MG63 (cell line): ENCODE measurements around the gene NDUFB7. TPM values are rescaled to one million over a fixed set of nuclear protein-coding genes. Genes with fewer than 3 reads are reported as not detected.
A peak's percentile ranks its signal among the peaks of the same experiment; 100 is the strongest.
"Not testable (repeated sequence)": the region's sequence is repeated elsewhere in the genome, so short reads cannot be mapped to it uniquely, and the experiment has no call there.

Source experiments
- DNase-seq: peaks from one replicate; pipeline ENCODE4 v3.0.0-alpha.2; 2020
- H3K27me3 ChIP-seq: fragments of 250-450 bp; sonication (Bioruptor Pico); 2 replicates; pipeline ENCODE4 v1.5.1; 2020; ENCODE audit warnings: mild to moderate bottlenecking, moderate library complexity
- H3K36me3 ChIP-seq: fragments of 250-450 bp; sonication (Bioruptor Pico); 2 replicates; pipeline ENCODE4 v1.5.1; 2020; ENCODE audit warnings: mild to moderate bottlenecking, moderate library complexity
- H3K4me3 ChIP-seq: fragments of 250-450 bp; sonication (Bioruptor Pico); 2 replicates; pipeline ENCODE4 v1.5.1; 2020; ENCODE audit warnings: mild to moderate bottlenecking, moderate library complexity
- H3K9me3 ChIP-seq: fragments of 250-450 bp; sonication (Bioruptor Pico); 2 replicates; pipeline ENCODE4 v1.5.1; 2020; ENCODE audit warnings: mild to moderate bottlenecking, moderate library complexity
- total RNA-seq: library from RNA; depleted of rRNA; stranded (reverse); fragments of >200 nt; shearing (Covaris generic); gene quantifications from 2 replicates; pipeline ENCODE4 v1.2.3, GENCODE V29; 2014; ENCODE audit warnings: low replicate concordance

Gene NDUFB7
- total RNA-seq, 1 experiment from 2014 or later, result 678 TPM

- H3K9me3 ChIP-seq, result no peaks in the 10 kb centered on the region
- H3K27me3 ChIP-seq, result no peaks in the 10 kb centered on the region
- no peak overlapping the region; the same call in 1 of the 2 replicates for H3K4me3 ChIP-seq
- peaks cover 42% of the 10 kb centered on the region for H3K36me3 ChIP-seq
- no peak for DNase-seq
Measured at GRCh38 chr19:14561249-14561648, 10.6 kb downstream of the NDUFB7 start.

- no peak for DNase-seq
- H3K27me3 ChIP-seq, result no peaks in the 10 kb centered on the region
- H3K9me3 ChIP-seq, result no peaks in the 10 kb centered on the region
- H3K36me3 ChIP-seq, result peaks cover 37% of the 10 kb centered on the region
- H3K4me3 ChIP-seq, result no peak overlapping the region
Measured at GRCh38 chr19:14560776-14561108, 11.1 kb downstream of the NDUFB7 start.

GRCh38 chr19:14559916-14560775, 11.7 kb downstream of the NDUFB7 start:
- peak; percentile 73 for DNase-seq
- no peak overlapping the region for H3K4me3 ChIP-seq
- H3K36me3 ChIP-seq, result peaks cover 31% of the 10 kb centered on the region
- H3K9me3 ChIP-seq, result no peaks in the 10 kb centered on the region
- H3K27me3 ChIP-seq, result no peaks in the 10 kb centered on the region

GRCh38 chr19:14558370-14559066, 13.3 kb downstream of the NDUFB7 start:
- no peak for DNase-seq
- H3K27me3 ChIP-seq, result no peaks in the 10 kb centered on the region

GRCh38 chr19:14556662-14557188, 15.1 kb downstream of the NDUFB7 start:
- Histone ChIP-seq H3K9me3 (no peaks in the 10 kb centered on the region), H3K36me3 (peaks cover 7% of the 10 kb centered on the region), H3K4me3 (no peak overlapping the region), H3K27me3 (no peaks in the 10 kb centered on the region)
- peak; percentile 83 for DNase-seq

More at GRCh38 chr19:14558370-14559066, 13.3 kb downstream of the NDUFB7 start:
- Histone ChIP-seq H3K9me3 (no peaks in the 10 kb centered on the region), H3K36me3 (peaks cover 20% of the 10 kb centered on the region), H3K4me3 (no peak overlapping the region)

GRCh38 chr19:14555918-14556661, 15.8 kb downstream of the NDUFB7 start:
- DNase-seq, result no peak
- Histone ChIP-seq H3K9me3 (no peaks in the 10 kb centered on the region), H3K4me3 (no peak overlapping the region)

GRCh38 chr19:14554382-14554812, 17.5 kb downstream of the NDUFB7 start:
- Histone ChIP-seq H3K4me3 (no peak overlapping the region), H3K9me3 (no peaks in the 10 kb centered on the region)
- DNase-seq, result no peak

More at GRCh38 chr19:14555918-14556661, 15.8 kb downstream of the NDUFB7 start:
- Histone ChIP-seq H3K36me3 (peaks cover 7% of the 10 kb centered on the region), H3K27me3 (no peaks in the 10 kb centered on the region)

GRCh38 chr19:14553939-14554243, 18.0 kb downstream of the NDUFB7 start:
- no peaks in the 10 kb centered on the region for H3K9me3 ChIP-seq
- H3K4me3 ChIP-seq, result no peak overlapping the region
- H3K36me3 ChIP-seq, result peaks cover 9% of the 10 kb centered on the region
- H3K27me3 ChIP-seq, result no peaks in the 10 kb centered on the region
- no peak for DNase-seq

More at GRCh38 chr19:14554382-14554812, 17.5 kb downstream of the NDUFB7 start:
- H3K27me3 ChIP-seq, result no peaks in the 10 kb centered on the region
- peaks cover 8% of the 10 kb centered on the region for H3K36me3 ChIP-seq

GRCh38 chr19:14553042-14553938, 18.6 kb downstream of the NDUFB7 start:
- DNase-seq, result no peak
- Histone ChIP-seq H3K4me3 (no peak overlapping the region), H3K36me3 (peaks cover 15% of the 10 kb centered on the region), H3K9me3 (no peaks in the 10 kb centered on the region), H3K27me3 (no peaks in the 10 kb centered on the region)

- H3K4me3 ChIP-seq, H3K27me3 ChIP-seq, H3K9me3 ChIP-seq, DNase-seq: not testable (repeated sequence)
- peaks cover 13% of the 10 kb centered on the region for H3K36me3 ChIP-seq
Measured at GRCh38 chr19:14552006-14552360, 19.9 kb downstream of the NDUFB7 start.

- DNase-seq, H3K4me3 ChIP-seq: not testable (repeated sequence)
Measured at GRCh38 chr19:14551134-14552005, 20.5 kb downstream of the NDUFB7 start.

GRCh38 chr19:14550201-14550754, 21.6 kb downstream of the NDUFB7 start:
- Histone ChIP-seq H3K36me3 (peaks cover 19% of the 10 kb centered on the region), H3K27me3 (no peaks in the 10 kb centered on the region), H3K9me3 (no peaks in the 10 kb centered on the region), H3K4me3 (no peak overlapping the region)
- no peak for DNase-seq

More at GRCh38 chr19:14551134-14552005, 20.5 kb downstream of the NDUFB7 start:
- H3K36me3 ChIP-seq, result peaks cover 18% of the 10 kb centered on the region
- H3K9me3 ChIP-seq, H3K27me3 ChIP-seq: not testable (repeated sequence)

GRCh38 chr19:14545716-14546082, 26.2 kb downstream of the NDUFB7 start:
- H3K36me3 ChIP-seq, result peaks cover 19% of the 10 kb centered on the region
- no peak for DNase-seq

GRCh38 chr19:14544977-14545715, 26.7 kb downstream of the NDUFB7 start:
- Histone ChIP-seq H3K36me3 (peaks cover 19% of the 10 kb centered on the region), H3K27me3 (no peaks in the 10 kb centered on the region), H3K4me3 (no peak overlapping the region), H3K9me3 (no peaks in the 10 kb centered on the region)
- no peak for DNase-seq

More at GRCh38 chr19:14545716-14546082, 26.2 kb downstream of the NDUFB7 start:
- no peaks in the 10 kb centered on the region for H3K27me3 ChIP-seq
- no peak overlapping the region for H3K4me3 ChIP-seq
- no peaks in the 10 kb centered on the region for H3K9me3 ChIP-seq
